Neural progenitor cell (in vitro differentiated cells): Measurements from ENCODE around the gene NGRN.
"Not testable (repeated sequence)": the region's sequence is repeated elsewhere in the genome, so short reads cannot be mapped to it uniquely, and the experiment has no call there.

Source experiments
- EZH2 ChIP-seq: fragments of 200-600 bp; sonication (generic); IDR thresholded peaks from 2 replicates; pipeline ENCODE4 v1.6.1; 2017; ENCODE audit warnings: antibody characterized with exemption, mild to moderate bottlenecking, moderate library complexity
- TF ChIP-seq, protein P1 (sequence below): fragments of 200-600 bp; sonication (generic); IDR thresholded peaks from 2 replicates; pipeline ENCODE4 v1.5.1; 2017; ENCODE audit warnings: antibody characterized with exemption, mild to moderate bottlenecking

DNA sequence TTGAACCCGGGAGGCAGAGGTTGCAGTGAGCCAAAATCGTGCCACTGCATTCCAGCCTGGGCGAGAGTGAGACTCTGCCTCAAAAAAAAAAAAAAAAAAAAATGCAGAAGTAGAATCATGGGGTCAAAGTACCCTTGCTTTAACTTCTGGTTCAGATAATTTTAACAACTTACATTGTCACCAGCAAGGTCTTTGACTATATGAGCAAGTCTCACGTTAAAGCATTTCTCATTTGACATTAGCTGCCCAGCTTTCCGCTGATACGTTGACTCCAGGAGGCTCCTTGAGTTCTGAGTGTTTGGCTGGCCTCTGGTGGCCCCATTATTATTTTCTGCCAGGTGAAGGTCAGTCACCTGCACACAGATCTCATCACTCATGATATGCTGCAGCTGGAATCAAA lies 16.2 kb downstream of the NGRN start:
- TF ChIP-seq EZH2, result not testable (repeated sequence)
- TF ChIP-seq, protein P1, sequence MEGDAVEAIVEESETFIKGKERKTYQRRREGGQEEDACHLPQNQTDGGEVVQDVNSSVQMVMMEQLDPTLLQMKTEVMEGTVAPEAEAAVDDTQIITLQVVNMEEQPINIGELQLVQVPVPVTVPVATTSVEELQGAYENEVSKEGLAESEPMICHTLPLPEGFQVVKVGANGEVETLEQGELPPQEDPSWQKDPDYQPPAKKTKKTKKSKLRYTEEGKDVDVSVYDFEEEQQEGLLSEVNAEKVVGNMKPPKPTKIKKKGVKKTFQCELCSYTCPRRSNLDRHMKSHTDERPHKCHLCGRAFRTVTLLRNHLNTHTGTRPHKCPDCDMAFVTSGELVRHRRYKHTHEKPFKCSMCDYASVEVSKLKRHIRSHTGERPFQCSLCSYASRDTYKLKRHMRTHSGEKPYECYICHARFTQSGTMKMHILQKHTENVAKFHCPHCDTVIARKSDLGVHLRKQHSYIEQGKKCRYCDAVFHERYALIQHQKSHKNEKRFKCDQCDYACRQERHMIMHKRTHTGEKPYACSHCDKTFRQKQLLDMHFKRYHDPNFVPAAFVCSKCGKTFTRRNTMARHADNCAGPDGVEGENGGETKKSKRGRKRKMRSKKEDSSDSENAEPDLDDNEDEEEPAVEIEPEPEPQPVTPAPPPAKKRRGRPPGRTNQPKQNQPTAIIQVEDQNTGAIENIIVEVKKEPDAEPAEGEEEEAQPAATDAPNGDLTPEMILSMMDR, result not testable (repeated sequence)
